AG08395 (cell line): ENCODE measurements around the gene TNRC18.
"Not testable (repeated sequence)": the region's sequence is repeated elsewhere in the genome, so short reads cannot be mapped to it uniquely, and the experiment has no call there.

Experiments
- DNase-seq: peaks from one replicate; pipeline ENCODE4 v3.0.0; 2012; ENCODE audit warnings: mixed read lengths, low spot score

The TNRC18 gene

GRCh38 chr7:5375925-5376324 lies 47.7 kb downstream of the TNRC18 start:
- no peak for DNase-seq

- no peak for DNase-seq
These were observed 49.2 kb downstream of the TNRC18 start for GRCh38 chr7:5374464-5374863.

- DNase-seq, result no peak
These were observed 50.3 kb downstream of the TNRC18 start for GRCh38 chr7:5373300-5373699.

GRCh38 chr7:5370454-5371353 lies 52.9 kb downstream of the TNRC18 start:
- DNase-seq, result no peak

- no peak for DNase-seq
These were observed 56.0 kb downstream of the TNRC18 start for GRCh38 chr7:5367661-5368060.

- peak; percentile 88 for DNase-seq
These were observed 57.5 kb downstream of the TNRC18 start for GRCh38 chr7:5365976-5366625.

- DNase-seq, result no peak
These were observed 59.9 kb downstream of the TNRC18 start for GRCh38 chr7:5363729-5364128.

- no peak for DNase-seq
These were observed 61.2 kb downstream of the TNRC18 start for GRCh38 chr7:5362466-5362865.

- no peak for DNase-seq
These were observed 62.0 kb downstream of the TNRC18 start for GRCh38 chr7:5361446-5362127.

GRCh38 chr7:5360971-5361370 lies 62.7 kb downstream of the TNRC18 start:
- no peak for DNase-seq

- no peak for DNase-seq
These were observed 63.2 kb downstream of the TNRC18 start for GRCh38 chr7:5360451-5360850.

GRCh38 chr7:5360021-5360420 lies 63.6 kb downstream of the TNRC18 start:
- DNase-seq, result not testable (repeated sequence)

- no peak for DNase-seq
These were observed 64.3 kb downstream of the TNRC18 start for GRCh38 chr7:5359344-5359743.

- no peak for DNase-seq
These were observed 65.7 kb downstream of the TNRC18 start for GRCh38 chr7:5357951-5358350.

- no peak for DNase-seq
These were observed 66.9 kb downstream of the TNRC18 start for GRCh38 chr7:5356751-5357119.

- DNase-seq, result peak; percentile 77
These were observed 69.0 kb downstream of the TNRC18 start for GRCh38 chr7:5354460-5355232.

- DNase-seq, result no peak
These were observed 71.1 kb downstream of the TNRC18 start for GRCh38 chr7:5352440-5353010.

GRCh38 chr7:5351507-5352265 lies 71.9 kb downstream of the TNRC18 start:
- no peak for DNase-seq

GRCh38 chr7:5350600-5351385 lies 72.8 kb downstream of the TNRC18 start:
- DNase-seq, result no peak

- DNase-seq, result no peak
These were observed 73.5 kb downstream of the TNRC18 start for GRCh38 chr7:5350174-5350463.
